ENCODE results near the gene SGCB.

The SGCB gene

GRCh38 chr4:52017814-52018213 is 20.3 kb downstream of the SGCB start:
- no peak for DNase-seq

DNA sequence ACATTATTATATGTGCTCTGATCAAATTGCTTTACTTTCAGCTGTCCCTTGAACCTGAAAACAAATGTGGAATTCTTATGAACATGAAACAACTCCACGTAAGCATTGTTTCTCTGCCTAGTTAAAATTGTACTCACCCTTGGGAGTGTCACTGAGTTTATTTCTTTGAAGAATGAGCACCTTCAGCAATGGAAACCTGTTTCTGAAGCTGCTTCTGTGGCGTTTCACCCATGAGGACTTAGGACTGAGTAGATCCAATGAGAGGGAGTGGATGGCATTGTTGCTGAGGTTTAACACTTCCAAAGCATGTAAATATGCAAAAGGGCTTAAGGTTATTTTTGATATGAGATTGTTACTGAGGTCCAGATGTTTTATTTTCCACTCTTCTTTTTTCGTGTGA is 21.1 kb downstream of the SGCB start:
- DNase-seq = no peak

GRCh38 chr4:52015366-52015765 is 22.7 kb downstream of the SGCB start:
- DNase-seq = no peak

DNA sequence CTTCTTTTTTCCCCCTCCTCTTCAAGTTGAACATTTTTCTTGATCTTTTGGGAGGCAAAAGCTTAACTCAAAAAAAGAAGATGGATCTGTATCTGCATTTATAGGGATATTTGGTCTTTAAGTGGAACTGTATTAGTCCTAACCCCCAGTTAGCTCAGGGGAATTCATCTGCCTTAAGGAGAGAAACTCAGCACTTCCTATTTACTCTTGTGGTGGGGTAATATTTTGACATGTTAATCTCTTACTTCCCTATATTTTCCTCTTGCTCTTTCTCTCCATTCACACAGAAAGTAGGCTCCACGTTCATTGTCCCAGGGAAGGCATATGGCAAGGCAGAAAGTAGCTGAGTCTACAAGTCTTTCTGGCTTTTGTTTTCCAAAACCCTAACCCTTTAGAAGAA is 23.2 kb downstream of the SGCB start:
- no peak for DNase-seq

DNA sequence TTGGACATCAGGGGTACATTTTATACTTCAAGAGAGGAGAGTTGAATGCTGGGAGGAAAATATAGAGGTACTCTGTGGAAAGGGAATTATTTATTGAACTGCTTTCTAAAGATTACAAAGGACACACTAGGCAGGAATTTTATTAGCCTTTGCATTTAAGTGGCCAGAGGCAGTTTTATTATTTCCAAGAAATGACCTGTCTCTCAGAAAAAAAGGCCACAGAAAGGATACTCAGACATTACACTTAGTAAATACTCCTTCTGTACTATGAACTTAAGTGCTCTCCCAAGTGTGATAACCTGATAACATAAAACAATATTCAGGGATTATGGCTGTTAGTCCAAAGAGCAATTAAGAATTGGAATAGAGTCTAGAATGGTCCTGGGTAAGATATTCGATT is 25.4 kb downstream of the SGCB start:
- DNase-seq = no peak

- DNase-seq = no peak
These were observed 27.1 kb downstream of the SGCB start for GRCh38 chr4:52010986-52011385.

- DNase-seq = no peak
These were observed 31.2 kb downstream of the SGCB start for GRCh38 chr4:52006887-52007286.

- no peak for DNase-seq
These were observed 32.4 kb downstream of the SGCB start for GRCh38 chr4:52005604-52006273.

DNA sequence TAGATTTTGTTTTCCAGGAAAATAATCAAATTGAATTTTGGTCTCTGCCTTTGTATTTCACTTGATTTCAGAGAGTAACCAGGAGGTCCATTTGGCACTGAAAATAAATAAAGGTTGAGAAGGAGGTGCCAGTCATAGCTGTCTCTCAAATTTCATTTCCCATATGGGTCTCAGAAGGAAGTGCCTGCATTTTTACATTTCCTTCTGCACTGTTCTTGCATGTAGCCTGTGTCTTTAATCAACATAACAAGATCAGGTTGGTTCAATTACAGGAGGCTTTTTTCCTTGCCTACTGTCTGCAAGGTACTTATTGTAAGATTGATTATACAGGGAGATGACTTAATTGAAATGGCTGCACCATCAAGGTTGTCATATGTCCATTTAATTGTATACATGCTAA is 33.7 kb downstream of the SGCB start:
- no peak for DNase-seq

DNA sequence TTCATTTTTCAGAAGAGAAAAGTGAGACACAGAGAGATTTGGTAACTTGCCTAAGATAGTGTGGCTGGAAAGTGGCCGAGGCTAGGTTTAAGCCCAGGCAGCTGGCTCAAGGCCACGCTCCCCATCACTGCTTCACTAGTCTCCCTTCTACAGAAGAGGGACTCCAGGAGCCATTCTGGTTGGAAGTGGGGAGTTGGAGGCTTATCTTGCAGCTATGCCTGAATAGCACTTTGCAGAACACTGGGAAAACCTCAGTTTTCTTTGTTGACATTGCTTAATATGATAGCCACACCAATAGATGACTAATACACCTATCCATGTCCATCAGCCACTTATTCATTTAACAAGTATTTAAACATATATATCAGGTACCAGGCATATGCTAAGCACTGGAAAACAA is 36.5 kb downstream of the SGCB start:
- DNase-seq = no peak

DNA sequence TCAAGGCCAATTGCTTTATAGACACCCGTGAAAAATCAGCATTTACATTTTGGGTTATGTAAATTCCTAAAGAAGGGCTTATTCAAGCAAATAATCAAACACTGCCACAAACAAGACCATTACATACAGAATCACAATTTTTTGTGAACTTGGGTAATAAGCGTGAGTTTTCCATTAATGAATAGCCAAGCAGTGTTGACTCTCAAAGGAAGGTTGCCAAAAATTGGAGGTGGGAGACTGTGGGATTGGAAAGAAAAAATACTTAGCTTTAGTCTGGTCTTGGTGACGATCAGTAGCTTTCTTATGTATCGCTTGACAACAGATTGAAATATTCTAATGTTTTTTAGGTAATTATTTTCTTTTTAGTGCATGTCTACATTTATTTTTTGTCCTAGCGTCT is 38.8 kb downstream of the SGCB start:
- DNase-seq = no peak

- no peak for DNase-seq
These were observed 39.3 kb downstream of the SGCB start for GRCh38 chr4:51998837-51999236.

DNA sequence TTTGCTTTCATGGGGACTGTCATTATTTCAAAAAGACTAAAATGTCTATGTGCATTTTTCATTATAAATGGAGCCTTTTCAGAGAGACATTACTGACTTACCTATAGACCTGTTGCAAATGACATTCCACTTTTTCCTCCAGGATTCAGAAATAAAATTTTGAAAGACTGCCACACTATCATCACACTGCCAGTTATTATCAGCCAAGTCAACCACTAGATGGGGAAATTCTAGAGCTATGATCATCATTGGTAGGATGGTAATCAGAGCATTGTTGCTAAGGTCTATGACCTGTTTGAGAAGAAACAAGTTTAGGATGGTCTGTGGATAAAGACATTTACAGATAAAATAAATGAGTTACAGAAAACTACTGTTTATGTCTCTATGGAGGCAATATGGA is 40.5 kb downstream of the SGCB start:
- DNase-seq = no peak

DNA sequence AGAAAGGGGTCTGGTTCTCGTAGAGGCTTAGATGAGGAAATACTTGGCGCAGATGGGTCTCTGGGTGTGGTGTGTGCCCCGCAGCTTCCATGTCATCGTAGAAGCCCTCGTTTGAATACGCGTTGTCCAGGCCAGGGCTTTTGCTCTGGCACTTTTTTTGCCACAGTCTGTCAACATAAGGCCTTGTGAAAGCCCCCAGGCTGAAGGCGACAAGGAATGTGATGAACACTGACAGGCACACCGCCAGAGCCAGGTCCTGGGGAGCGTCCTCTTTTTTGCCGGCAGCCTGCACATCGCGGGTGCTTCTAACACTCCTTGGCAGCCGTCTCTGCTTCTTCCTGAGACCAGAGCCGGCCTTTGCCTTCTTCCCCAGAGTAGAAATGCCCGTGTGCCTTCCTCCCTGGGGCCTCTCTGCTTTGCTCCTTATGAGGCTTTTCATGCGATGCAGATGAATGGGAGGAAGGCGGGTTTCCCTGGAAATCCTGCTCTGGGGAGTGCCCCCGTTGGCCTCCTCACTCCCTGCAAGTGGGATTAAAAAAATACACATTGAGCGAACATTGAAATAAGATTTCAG is 42.4 kb downstream of the SGCB start:
- no peak for DNase-seq

Data from stimulated activated CD4-positive, alpha-beta T cell treated with anti-CD3 and anti-CD28 coated beads, Interleukin-4, amount 100 ng/mL, for 24 hours (primary cell).